Measurements from ENCODE around the gene SPON1.
A peak's percentile ranks its signal among the peaks of the same experiment; 100 is the strongest.

The SPON1 gene

DNA sequence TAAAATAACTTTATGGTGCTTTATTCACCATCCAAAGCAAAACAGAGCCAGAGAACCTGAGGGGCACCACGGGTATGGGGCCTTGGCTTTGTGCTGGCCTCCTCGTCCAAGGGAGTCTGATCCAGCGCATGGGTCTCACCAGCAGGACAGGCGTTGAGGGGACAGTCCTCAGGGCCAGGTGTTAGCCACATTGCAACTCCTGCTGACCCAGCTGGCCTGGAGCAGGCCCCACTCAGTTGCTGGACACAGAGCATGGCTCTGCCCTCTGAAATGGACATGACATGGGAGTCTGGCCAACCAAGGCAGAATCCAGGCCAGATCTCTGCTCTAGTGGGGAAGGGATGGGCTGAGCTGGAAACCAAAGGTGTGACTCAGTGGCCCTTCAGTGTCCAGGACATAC lies 280.2 kb downstream of the SPON1 start:
- ChIA-PET CTCF (no interaction called here), POLR2A (no interaction called here)
- TF ChIP-seq TARDBP (IDR thresholded peaks at IDR 0.05) (no peak), L3MBTL2 (conservative IDR thresholded peaks at IDR 0.05) (no peak), FOXA1 (IDR thresholded peaks at IDR 0.05) (no peak), ARNT (IDR thresholded peaks at IDR 0.05) (no peak), SUZ12 (IDR thresholded peaks at IDR 0.05) (no peak), HDGF (IDR thresholded peaks at IDR 0.05; ENCODE audit: borderline replicate concordance) (no peak), CTBP1 (IDR thresholded peaks at IDR 0.05; ENCODE audit: borderline replicate concordance) (no peak), LEF1 (IDR thresholded peaks at IDR 0.05; ENCODE audit: borderline replicate concordance) (no peak), BHLHE40 (IDR thresholded peaks at IDR 0.05; ENCODE audit: borderline replicate concordance) (no peak), FOXM1 (IDR thresholded peaks at IDR 0.05; ENCODE audit: borderline replicate concordance) (no peak), ELF4 (IDR thresholded peaks at IDR 0.05) (no peak), ZNF384 (IDR thresholded peaks at IDR 0.05) (no peak), SP1 (IDR thresholded peaks at IDR 0.05) (no peak), FOXK2 (IDR thresholded peaks at IDR 0.05) (no peak), NFRKB (IDR thresholded peaks at IDR 0.05) (no peak)
- TF ChIP-seq, protein P1, sequence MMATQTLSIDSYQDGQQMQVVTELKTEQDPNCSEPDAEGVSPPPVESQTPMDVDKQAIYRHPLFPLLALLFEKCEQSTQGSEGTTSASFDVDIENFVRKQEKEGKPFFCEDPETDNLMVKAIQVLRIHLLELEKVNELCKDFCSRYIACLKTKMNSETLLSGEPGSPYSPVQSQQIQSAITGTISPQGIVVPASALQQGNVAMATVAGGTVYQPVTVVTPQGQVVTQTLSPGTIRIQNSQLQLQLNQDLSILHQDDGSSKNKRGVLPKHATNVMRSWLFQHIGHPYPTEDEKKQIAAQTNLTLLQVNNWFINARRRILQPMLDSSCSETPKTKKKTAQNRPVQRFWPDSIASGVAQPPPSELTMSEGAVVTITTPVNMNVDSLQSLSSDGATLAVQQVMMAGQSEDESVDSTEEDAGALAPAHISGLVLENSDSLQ (IDR thresholded peaks at IDR 0.05), result no peak
- no peak for DNase-seq (ENCODE audit: extremely low spot score)

DNA sequence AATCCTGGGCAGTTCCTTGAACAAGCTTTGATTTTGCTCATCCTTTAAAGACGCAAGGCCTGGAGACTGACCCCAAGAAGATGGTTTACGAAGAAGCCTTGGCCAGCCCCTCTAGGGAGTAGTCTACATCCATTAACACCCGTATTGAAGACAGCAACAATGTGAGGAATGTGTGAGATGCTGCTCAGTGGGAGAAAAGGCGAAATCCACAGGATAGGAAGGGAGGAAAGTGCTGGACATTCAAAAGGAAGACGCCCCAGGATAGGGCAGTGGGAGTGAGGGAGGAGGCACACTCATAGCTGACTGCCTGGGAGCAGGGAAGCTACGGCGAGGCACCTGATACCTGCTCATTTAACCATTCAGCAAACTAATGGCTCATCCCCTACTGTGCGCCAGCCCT lies 282.4 kb downstream of the SPON1 start:
- POLR2A ChIA-PET, result no interaction called here

DNA sequence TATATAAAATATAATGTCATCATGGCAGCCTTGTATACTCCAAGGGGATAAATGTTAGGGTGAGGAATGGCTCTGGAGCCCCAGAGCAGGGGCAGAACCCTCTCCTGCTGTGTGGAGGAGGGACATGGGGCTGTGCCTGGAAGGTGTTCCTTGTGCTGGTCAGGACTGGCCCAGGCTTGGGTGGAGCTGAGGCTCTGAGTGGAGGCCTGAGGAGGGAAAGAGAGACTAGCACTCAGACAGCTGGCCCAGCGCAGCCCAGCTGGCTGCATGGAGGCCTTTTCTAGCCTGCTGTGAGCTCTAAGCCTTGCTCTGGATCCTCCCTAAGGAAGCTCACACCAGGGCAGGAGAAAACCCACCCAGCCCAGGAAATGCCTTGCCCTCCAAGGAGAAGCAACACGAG lies 282.9 kb downstream of the SPON1 start:
- CTCF ChIA-PET, result interaction anchor here (0.6 kb wide), 1 partner anchor 219 kb away, joined by 3 read pairs; no protein-coding TSS in a partner anchor

More for the DNA sequence above, 282.4 kb downstream of the SPON1 start:
- CTCF ChIA-PET, result interaction anchor here (0.6 kb wide), 1 partner anchor 218 kb away, joined by 3 read pairs; no protein-coding TSS in a partner anchor
- DNase-seq (ENCODE audit: extremely low spot score), result no peak
- TF ChIP-seq ELF4 (IDR thresholded peaks at IDR 0.05), result no peak
- TF ChIP-seq TARDBP (IDR thresholded peaks at IDR 0.05), result no peak
- TF ChIP-seq CTBP1 (IDR thresholded peaks at IDR 0.05; ENCODE audit: borderline replicate concordance), result no peak
- no peak for TF ChIP-seq ZNF384 (IDR thresholded peaks at IDR 0.05)
- TF ChIP-seq L3MBTL2 (conservative IDR thresholded peaks at IDR 0.05), result no peak
- TF ChIP-seq SP1 (IDR thresholded peaks at IDR 0.05), result no peak
- no peak for TF ChIP-seq ARNT (IDR thresholded peaks at IDR 0.05)
- TF ChIP-seq, protein P1 (IDR thresholded peaks at IDR 0.05), result no peak
- no peak for TF ChIP-seq HDGF (IDR thresholded peaks at IDR 0.05; ENCODE audit: borderline replicate concordance)

DNA sequence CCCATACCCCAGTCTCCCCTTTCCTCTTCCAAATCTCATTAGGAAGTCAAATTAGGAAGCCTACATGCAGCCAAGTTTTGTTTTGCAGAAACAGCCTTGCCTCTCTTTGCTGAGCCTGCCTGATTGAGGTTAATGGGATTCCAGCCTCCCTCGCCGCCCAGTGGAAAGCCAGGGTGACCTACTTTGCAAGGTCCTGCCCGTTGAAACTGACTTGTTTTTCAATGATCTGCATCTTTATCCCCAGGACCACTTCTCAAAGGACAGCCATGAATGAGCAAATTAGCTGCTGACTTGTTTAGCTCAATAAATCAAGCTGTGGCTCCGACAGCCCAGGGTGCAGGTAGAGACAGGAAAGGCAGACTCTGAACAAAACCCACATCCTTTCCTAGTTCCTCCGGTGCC lies 286.1 kb downstream of the SPON1 start:
- TF ChIP-seq LEF1 (IDR thresholded peaks at IDR 0.05; ENCODE audit: borderline replicate concordance), result no peak
- TF ChIP-seq, protein P1 (IDR thresholded peaks at IDR 0.05), result peak; percentile 57
- DNase-seq (ENCODE audit: extremely low spot score), result no peak
- POLR2A ChIA-PET, result no interaction called here
- CTCF ChIA-PET, result interaction anchor here (1.1 kb wide), 1 partner anchor 292 kb away, joined by 5 read pairs; no protein-coding TSS in a partner anchor

More for the DNA sequence above, 282.9 kb downstream of the SPON1 start:
- no peak for DNase-seq (ENCODE audit: extremely low spot score)
- TF ChIP-seq, protein P1 (IDR thresholded peaks at IDR 0.05), result no peak
- TF ChIP-seq LEF1 (IDR thresholded peaks at IDR 0.05; ENCODE audit: borderline replicate concordance) (no peak), ARNT (IDR thresholded peaks at IDR 0.05) (no peak), TARDBP (IDR thresholded peaks at IDR 0.05) (no peak), SP1 (IDR thresholded peaks at IDR 0.05) (no peak), CTBP1 (IDR thresholded peaks at IDR 0.05; ENCODE audit: borderline replicate concordance) (no peak), FOXK2 (IDR thresholded peaks at IDR 0.05) (no peak), FOXM1 (IDR thresholded peaks at IDR 0.05; ENCODE audit: borderline replicate concordance) (no peak), SUZ12 (IDR thresholded peaks at IDR 0.05) (no peak), HDGF (IDR thresholded peaks at IDR 0.05; ENCODE audit: borderline replicate concordance) (no peak), ZNF384 (IDR thresholded peaks at IDR 0.05) (no peak), FOXA1 (IDR thresholded peaks at IDR 0.05) (no peak)
- POLR2A ChIA-PET, result no interaction called here

DNA sequence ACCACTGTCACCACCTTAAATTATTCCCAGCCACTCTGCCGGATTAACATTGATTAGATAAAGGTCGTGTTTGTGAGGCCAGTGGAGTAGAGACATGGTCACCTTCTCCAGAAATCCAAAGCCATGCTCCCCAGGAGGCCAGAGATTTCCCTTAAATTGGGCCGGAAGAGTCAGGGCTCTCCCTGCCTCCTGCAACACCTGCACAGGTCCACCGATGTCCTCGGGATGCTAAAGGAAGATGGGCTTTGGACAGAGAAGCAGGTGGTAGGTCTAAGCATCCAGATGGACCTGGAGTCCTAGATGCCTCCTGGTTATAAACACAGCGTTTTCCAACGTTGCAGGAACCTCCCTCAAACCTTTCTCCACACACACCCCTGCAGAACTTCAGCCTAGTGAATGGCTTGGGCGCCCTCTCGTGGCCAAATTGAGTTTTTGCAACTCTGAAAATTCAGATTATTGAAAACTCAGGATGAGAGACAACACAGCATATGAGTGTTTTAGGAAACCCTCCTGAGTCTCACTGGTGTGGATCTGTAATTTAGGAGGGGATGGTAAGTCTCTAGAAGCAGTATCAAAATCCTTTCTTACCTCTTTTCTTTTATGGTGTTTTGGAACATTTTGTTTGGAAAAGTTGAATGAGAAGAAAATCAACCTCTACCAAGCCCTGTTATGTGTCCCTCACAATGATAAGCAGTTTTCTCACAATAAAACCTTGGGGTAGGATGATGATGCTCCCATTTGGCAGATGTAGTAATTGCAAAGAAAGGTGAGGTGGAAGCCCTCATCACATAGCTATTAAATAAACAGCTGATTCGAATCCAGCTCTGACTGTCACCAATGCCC lies 286.8 kb downstream of the SPON1 start:
- TF ChIP-seq ARNT (IDR thresholded peaks at IDR 0.05) (no peak), LEF1 (IDR thresholded peaks at IDR 0.05; ENCODE audit: borderline replicate concordance) (no peak), NFRKB (IDR thresholded peaks at IDR 0.05) (no peak), BHLHE40 (IDR thresholded peaks at IDR 0.05; ENCODE audit: borderline replicate concordance) (no peak), SUZ12 (IDR thresholded peaks at IDR 0.05) (no peak), FOXM1 (IDR thresholded peaks at IDR 0.05; ENCODE audit: borderline replicate concordance) (no peak), CTBP1 (IDR thresholded peaks at IDR 0.05; ENCODE audit: borderline replicate concordance) (no peak)
- TF ChIP-seq, protein P1 (IDR thresholded peaks at IDR 0.05), result no peak
- CTCF ChIA-PET, result interaction anchor here (0.6 to 1.7 kb wide), 3 partner anchors 9 to 292 kb away, joined by 3 to 6 read pairs (median 3); partner anchors contain the start of gene SPON1
- POLR2A ChIA-PET, result no interaction called here
- DNase-seq (ENCODE audit: extremely low spot score), result peak; percentile 69
